Neural cell (in vitro differentiated cells): ENCODE results near the gene LUC7L2.

Experiments used
- EP300 ChIP-seq: fragments of 450-650 bp; conservative IDR thresholded peaks from 2 replicates; pipeline ENCODE4 v1.6.1; 2014; ENCODE audit warnings: antibody characterized with exemption, mild to moderate bottlenecking, moderate library complexity; ENCODE audit not compliant: poor library complexity, severe bottlenecking
- TF ChIP-seq, protein P1 (sequence below): fragments of 450-650 bp; IDR thresholded peaks from 2 replicates; pipeline ENCODE4 v1.5.1; 2014; ENCODE audit warnings: antibody characterized with exemption, mild to moderate bottlenecking, moderate library complexity; ENCODE audit not compliant: poor library complexity, severe bottlenecking

DNA sequence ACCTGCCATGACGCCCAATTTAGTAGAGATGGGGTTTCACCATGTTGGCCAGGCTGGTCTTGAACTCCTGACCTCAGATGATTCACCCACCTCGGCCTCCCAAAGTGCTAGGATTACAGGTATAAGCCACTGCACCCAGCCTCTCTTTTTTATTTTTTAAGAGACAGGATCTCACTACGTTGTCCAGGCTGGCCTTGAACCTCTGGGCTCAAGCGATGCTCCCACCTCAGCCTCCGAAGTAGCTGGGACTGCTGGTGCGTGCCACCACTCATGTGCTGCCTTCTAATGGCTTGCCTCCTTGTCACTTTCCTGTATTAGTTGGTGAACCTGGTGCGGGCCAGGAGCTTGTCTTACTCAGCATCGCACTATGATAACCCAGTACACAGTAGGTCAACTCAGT, 96.8 kb downstream of the LUC7L2 start:
- TF ChIP-seq EP300: no peak
- TF ChIP-seq, protein P1, sequence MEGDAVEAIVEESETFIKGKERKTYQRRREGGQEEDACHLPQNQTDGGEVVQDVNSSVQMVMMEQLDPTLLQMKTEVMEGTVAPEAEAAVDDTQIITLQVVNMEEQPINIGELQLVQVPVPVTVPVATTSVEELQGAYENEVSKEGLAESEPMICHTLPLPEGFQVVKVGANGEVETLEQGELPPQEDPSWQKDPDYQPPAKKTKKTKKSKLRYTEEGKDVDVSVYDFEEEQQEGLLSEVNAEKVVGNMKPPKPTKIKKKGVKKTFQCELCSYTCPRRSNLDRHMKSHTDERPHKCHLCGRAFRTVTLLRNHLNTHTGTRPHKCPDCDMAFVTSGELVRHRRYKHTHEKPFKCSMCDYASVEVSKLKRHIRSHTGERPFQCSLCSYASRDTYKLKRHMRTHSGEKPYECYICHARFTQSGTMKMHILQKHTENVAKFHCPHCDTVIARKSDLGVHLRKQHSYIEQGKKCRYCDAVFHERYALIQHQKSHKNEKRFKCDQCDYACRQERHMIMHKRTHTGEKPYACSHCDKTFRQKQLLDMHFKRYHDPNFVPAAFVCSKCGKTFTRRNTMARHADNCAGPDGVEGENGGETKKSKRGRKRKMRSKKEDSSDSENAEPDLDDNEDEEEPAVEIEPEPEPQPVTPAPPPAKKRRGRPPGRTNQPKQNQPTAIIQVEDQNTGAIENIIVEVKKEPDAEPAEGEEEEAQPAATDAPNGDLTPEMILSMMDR: no peak
